ENCODE data around the gene TMEM134.
A peak's percentile ranks its signal among the peaks of the same experiment; 100 is the strongest.
"Not testable (repeated sequence)": the region's sequence is repeated elsewhere in the genome, so short reads cannot be mapped to it uniquely, and the experiment has no call there.

Gene TMEM134

DNA sequence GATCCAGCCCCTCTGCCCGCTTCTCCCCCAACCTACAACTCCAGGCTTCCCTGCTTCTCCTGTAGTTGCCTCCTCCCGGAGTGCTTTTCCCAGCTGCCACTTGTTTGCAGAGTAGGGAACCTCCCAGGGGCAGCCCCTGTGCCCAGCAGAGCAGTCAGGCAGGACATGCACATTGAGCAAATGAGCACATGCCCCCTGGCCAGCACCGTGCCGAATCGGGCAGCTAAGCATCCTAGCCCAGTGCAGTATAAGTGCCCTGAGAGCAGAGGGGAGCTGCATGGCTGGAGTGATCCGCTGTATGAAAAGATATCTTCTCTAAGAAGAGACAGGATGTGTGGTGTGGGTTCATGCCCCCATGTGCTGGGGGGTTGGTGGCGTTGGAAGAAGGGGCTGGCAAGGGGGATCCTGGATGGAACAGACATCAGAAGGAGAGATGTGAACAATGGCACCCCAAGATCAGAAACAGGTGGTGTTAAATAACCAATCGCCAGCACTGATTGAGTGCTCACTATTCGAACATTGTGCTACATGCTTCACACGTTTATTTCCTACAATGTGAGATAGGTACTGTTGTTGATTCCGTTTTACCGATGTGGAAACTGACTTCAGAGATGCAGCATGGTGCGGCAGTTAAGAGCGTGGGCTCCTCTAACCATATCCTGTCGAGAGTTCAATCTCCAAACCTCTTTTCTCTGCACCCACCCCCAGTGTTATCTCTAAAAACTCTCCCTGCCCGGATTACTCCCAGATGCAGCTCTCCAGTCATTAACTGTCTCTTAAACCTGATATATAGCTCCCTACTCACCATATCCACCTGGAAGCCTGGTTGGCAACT lies 15.0 kb upstream of the TMEM134 start:
- DNase-seq = no peak

DNA sequence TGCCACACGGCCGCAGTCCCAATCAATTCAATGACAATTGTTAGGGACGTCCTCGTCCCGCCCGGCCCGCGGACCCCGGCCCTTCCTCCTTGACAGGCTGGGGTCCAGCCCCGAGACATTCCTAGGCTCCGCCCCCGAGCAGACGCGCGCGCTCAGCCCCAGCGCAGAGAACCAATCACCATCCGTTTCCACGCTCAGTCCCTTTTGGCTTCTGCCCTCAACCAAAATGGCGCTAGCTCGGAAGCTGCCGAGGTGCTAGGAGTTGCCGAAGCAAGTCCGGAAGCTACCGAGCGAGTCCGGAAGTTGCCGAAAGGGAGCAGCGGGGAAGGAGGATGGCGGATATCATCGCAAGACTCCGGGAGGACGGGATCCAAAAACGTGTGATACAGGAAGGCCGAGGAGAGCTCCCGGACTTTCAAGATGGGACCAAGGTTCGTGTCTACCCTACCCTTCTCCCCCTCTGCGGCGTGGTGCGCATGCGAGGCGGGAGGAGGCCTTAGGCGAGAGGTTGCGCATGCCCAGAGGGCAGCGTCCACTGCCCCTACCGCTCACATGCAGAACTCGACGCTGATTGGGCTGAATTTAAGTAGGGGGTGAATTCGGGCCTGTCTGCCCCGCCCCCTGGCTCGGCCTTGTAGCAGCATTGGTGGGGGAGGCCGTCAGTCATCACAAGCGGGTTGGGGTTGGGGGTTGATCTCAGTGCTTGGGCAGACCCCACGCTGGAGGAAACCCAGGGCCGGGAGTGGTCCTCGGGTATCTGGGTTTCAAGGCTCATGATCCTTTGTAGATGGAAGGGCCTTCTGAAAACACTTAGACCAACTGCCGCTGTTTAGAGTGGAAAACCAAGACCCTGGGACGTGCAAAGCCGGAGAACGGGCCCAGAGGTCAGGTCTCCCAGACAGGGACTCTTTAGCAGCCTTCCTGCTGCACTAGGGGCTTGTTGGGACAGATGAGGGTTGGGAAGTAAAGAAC lies 14.1 kb upstream of the TMEM134 start, which contains the start of gene AIP:
TSS of gene AIP (plus strand) at position 200 of the 972 bp plus-strand sequence. CDS start at position 333, 133 bp downstream.
- DNase-seq = peak; percentile 100

DNA sequence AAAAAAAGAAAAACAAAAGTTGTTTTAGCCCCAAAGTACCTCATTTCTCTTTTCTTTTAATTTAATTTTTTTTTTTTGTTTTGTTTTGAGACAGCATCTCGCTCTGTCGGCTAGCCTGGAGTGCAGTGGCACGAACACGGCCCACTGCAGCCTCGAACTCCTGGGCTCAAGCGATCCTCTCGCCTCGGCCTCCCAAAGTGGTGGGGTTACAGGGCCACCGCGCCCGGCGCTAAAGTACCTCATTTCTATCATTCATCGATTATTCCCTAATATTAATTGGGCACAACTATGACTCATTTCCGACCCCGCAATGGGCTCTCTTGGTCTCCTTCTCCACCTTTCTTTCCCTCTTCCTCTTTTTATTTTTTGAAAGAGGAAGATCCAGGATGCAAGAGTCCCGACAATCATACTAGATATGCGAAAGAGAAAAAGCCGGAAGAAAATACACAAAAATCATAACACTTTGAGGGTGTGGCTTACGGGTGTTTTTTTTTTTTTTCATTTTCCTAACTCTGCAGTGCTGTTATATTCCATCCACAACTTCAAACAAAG lies 13.3 kb upstream of the TMEM134 start:
- no peak for DNase-seq

DNA sequence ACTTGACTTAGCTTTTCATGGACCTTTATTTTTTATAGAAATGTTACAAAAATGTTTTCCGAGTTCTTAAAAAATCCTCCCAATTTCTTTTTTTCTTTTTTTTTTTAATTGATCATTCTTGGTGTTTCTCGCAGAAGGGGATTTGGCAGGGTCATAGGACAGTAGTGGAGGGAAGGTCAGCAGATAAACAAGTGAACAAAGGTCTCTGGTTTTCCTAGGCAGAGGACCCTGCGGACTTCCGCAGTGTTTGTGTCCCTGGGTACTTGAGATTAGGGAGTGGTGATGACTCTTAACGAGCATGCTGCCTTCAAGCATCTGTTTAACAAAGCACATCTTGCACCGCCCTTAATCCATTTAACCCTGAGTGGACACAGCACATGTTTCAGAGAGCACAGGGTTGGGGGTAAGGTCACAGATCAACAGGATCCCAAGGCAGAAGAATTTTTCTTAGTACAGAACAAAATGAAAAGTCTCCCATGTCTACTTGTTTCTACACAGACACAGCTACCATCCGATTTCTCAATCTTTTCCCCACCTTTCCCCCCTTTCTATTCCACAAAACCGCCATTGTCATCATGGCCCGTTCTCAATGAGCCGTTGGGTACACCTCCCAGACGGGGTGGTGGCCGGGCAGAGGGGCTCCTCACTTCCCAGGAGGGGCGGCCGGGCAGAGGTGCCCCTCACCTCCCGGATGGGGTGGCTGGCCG lies 8.4 kb upstream of the TMEM134 start:
- not testable (repeated sequence) for DNase-seq

DNA sequence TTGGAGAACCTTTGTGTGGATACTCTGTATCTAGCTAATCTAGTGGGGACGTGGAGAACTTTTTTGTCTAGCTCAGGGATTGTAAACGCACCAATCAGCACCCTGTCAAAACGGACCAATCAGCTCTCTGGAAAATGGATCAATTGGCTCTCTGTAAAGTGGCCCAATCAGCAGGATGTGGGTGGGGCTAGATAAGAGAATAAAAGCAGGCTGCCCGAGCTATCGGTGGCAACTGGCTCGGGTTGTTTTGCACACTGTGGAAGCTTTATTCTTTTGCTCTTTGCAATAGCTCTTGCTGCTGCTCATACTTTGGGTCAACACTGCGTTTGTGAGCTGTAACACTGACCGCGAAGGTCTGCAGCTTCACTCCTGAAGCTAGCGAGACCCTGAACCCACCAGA lies 7.6 kb upstream of the TMEM134 start:
- not testable (repeated sequence) for DNase-seq

DNA sequence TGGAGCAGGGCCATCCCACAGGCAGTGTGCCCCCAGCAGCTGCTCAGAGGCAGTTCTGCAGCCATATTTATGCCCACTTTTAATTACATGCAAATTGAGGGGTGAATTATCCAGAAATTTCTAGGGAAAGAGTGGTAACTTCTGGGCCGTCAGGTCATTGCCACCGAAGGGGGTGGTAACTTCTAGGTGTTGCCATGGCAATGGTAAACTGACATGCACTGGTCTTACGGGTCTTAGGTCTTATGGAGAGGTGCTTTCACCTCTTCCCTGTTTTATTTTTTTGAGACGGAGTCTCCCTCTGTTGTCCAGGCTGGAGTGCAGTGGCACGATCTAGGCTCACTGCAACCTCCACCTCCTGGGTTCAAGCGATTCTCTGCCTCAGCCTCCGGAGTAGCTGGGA lies 3.8 kb upstream of the TMEM134 start:
- no peak for DNase-seq

DNA sequence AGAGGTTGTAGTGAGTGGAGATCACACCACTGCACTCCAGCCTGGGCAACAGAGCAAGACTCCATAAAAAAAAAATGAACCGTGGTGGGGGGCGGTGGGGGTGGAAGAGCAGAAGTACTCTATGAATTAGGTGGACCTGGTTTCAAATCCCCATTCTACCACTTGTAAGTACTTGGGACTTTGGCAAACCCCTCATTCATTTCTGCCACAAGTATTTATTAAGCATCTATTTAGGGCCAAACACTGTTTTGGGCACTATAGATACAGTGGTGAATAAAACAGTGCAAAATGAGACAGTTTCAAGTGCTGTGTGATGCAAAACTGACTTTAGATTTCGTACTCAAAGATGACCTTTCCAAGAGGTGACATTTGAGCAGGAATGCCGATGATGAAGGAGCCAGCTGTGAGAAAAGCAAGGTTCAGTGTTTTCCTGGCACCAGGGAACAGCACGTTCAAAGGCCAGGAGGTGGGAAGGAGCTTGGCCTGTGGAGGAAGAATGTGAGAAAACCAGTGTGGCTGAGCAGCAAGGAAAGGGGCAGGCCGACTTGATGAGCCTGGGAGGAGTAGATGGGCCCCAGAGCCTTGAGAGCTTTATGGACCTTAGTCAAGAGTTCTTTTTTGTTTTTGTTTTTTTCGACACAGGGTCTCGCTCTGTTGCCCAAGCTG lies 1.4 kb upstream of the TMEM134 start:
- DNase-seq = no peak

DNA sequence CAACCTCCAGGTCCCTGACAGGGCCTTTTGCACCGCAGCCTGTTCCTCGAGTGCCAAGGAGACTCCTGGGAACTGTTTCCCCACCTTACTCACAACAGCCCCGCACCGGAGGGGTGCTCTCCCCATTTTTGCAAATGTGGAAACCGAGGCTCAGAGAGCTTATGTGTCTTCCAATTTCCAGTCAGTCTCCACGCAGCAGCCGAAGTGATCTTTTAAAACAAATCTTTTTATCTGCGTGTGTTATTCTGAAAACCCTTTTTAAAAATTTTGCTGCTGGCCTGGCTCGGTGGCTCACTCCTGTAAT lies 409 bp upstream of the TMEM134 start:
- DNase-seq = no peak

DNA sequence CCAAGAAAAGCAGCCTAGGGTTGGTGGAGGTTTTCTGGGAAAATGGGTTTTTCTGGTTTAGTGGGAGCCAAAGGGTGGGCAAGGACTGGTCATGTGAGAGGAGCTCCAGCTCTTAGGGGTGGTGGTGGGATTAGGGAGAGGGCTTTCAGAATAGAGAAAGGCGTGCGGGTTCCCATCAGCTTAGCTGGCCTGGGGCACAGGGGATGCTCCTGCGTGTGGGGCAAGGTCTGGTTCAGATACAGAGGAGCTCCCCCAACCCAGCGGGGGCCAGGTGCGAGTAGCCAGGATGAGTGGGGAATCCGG lies 644 bp downstream of the TMEM134 start:
- no peak for DNase-seq

DNA sequence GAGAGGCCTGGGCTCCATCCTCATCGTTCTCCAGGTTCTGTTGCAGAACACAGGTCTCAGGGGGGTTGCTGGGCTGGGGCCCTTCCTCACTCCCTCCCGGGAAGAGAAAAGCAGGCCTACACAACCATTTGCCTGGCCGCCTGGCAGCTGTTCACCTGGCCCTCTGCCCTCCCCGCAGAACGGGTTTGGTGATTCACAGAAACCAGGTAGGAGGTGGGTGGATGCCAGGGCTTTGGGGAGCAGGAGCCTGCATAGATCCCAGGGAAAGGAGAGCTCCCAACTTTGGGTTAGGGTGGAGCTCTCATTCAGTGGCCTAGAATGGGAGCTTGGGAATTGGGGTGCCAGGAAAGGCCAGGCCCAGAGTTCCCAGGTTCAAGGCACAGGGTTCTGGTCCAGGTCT lies 995 bp downstream of the TMEM134 start:
- DNase-seq = no peak

DNA sequence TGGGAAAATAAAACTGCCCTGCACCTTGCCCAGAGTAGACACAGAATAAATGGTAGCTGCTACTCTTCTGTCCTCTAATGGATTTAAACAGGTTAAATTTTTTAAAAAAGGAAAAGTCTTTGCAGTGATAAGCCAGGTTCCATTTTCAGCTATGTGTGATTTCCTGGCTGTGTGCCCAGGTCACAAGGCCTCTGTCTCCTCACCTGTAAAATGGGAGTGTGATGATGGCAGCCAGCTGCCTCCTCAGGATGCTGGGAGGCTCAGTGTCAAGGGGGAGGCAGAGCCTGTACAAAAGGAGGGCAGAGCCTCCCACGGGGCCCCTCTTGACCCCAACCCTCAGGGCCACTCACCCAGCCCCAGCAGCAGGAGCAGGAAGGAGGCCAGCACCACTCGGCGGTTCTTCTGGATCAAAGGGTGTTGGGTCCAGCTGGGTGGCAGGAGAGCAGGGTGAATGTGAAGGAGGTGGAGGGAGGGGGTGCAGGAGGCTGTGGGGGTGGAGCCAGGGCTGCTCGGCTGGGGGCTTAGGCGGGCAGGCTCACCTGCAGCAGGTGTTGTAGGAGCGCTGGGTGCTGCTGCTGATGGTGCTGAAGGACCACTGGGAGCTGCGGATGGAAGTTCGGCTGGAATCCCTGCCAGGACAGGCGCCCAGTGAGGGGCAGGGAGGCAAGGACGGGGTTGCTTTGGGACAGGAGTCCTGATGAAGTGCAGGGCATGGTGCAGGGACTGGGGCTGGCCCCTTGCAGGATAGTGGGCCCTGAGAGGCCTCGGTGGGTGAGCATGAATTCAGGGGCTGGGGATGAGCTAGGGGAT lies 1.9 kb downstream of the TMEM134 start:
- no peak for DNase-seq

DNA sequence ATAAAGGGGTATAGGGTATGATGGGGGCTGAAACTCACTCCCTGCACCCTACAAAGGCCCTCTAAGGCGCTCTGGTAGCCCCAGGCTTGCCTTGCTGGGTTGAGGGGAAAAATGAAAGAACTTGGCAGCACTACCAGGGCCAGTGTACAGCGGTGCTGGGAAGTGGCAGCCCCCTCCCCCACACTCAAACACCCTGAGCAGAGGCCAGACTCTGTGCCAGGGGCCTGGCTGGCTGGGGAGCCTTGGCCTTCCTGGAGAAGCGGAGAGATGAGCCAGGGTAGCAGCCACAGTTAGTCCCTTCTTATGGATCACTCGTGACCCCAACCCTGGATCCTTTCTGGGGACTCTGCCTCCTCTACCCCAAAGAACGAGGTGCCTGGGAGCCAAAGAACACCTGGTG lies 2.7 kb downstream of the TMEM134 start:
- DNase-seq = no peak

DNA sequence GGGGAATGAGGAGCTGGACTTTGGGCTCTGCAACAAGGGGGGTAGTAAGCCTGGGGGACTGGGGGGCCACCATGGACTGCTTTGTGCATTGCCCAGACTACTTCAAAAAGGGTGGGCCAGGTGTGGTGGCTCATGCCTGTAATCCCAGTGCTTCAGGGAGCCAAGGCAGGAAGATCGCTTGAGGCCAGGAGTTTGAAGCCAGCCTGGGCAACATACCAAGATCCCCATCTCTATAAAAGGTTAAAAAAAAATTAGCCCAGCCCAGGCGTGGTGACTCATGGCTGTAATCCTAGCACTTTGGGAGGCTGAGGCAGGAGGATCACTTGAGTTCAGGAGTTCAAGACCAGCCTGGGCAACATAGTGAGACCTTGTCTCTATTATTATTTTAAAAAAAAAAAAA lies 3.5 kb downstream of the TMEM134 start:
- DNase-seq = not testable (repeated sequence)

DNA sequence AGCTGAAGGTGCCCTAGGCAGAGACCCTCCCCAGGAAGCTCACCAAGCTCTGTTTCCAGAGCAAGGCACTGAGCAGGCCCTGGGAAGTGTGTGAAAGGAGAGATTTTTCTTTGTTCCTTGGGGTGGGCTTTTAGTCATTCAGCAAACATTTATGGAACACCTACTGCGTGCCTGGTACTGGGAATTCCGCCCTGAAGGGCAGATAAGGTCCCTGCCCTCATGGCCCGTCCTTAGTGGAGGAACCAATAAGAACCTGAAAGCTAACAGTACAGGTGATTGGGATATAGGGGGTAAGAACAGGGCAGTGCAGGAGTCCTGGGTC lies 3.9 kb downstream of the TMEM134 start:
- no peak for DNase-seq

DNA sequence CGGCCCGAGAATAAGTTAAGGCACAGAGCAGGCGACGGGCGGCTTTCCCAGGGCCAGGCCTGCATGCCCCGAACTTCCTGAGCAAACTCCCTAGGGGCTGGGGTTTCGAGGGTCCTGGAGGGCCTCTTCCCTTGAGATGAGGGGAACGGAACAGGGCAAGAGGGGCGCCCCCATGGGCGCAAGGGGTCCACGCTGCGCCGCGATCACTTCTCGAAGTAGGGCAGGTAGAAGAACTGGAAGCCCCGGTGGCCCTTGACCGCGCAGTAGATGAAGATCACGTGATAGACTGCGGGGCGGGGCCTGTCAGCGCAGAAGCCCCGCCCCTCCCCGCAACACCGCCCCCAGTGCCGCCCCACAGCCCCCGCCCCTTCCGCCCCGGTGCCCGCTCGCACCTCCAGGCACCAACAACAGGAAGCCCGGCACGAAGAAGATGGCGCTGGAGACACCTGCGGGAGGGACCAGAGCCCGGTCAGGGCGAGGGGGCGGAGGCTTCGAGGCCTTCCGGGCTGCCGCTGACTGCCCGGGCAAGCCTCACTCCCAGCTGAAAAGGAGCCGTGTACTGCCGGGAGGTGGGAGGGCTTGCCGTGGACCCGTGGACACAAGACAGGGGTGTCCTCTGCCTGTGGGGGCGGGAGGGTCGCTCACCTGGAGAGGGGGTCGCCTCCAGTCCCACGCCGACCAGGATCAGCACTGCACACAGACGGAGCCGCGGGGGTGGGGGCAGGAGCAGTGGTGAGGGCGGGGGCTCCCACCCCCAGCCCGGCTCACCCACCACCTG lies 4.5 kb downstream of the TMEM134 start:
- peak; percentile 89 for DNase-seq

DNA sequence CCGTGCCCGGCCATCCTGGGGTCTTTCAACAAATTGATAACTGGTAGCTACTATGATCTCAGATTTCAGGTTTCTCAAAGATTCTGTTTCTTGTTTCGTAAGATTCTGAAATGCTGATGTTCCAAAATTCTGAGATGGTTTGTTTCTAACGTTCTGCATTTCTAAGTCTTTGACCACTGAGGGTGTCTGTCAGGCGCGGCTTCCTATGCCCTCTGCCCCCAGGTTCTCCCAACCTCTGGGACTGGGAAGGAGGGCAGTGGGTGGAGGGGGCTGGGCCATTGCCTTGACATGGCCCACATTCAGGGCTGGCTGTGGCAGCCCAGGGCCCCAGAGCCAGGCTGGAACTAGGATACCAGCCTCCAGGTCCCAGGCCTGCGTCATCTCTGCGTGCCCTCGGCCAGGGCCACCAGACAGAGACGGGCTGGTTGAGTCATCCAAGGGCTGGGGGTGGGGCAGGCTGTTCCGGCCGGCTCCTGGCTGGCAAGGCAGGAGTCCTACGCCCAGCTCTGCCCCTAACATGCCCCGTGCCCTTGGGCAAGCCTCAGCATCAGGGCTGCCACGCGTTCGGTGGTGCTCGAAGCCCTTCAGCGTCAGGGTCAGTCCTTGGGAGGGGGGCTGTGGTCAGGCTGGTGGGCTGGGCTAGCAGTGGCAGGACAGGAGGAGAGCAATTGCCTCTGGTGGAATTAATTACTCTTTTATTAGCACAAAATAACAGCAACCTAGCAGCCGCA lies 5.2 kb downstream of the TMEM134 start:
- DNase-seq = no peak

DNA sequence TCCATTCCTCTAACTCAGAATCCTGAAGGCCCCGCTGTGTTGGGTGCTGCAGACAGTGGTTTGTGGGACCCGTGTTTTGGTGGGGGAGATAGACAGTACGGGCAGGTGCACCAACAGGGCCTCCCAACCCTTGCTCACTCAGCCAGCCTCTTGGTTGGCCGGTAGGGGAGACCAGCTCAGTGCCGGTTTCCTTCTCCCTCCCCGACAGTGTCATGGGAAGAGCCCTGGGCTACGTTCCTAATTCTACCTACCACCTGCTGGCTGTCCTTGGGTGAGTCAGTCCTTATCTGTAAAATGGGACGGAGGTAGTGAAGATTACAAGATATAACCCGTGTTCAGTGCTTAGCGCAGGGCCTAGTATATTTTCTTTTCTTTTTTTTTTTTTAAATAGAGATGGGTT lies 5.9 kb downstream of the TMEM134 start:
- DNase-seq = no peak

DNA sequence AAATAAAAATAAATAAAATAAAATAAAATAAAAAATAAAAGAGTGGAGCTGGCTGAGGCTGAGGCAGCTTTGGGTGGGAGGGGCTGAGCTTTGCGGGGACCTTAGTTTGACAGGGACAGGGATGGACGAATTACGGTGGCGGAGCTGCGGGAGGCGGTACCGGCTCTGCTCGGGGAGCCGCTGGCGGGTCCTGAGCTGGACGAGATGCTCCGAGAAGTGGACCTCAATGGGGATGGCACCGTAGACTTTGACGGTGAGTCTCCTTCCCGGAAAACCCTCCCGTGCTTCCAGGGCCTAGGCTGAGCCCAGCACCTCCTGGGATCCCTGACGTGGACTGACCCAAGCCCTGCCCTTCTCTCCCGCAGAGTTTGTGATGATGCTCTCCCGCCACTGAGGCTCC lies 10.8 kb downstream of the TMEM134 start:
- no peak for DNase-seq

DNA sequence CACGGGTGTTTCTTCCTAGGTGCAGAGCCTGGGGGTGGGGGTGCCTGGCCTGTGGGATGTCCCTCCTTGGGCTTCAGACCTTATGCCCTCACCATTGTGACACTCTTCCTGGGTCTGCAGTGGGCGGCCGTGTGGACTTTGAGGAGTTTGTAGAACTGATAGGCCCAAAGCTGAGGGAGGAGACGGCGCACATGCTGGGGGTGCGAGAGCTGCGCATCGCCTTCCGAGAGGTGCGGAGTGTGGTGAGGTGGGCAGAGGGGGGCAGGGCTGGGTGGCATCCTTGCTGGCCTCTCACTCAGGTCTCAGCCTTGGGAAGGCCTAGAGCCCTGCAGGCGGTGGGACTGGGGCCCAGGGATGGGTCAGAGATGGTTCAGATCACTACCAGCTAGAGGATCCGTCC lies 11.6 kb downstream of the TMEM134 start:
- DNase-seq = no peak

DNA sequence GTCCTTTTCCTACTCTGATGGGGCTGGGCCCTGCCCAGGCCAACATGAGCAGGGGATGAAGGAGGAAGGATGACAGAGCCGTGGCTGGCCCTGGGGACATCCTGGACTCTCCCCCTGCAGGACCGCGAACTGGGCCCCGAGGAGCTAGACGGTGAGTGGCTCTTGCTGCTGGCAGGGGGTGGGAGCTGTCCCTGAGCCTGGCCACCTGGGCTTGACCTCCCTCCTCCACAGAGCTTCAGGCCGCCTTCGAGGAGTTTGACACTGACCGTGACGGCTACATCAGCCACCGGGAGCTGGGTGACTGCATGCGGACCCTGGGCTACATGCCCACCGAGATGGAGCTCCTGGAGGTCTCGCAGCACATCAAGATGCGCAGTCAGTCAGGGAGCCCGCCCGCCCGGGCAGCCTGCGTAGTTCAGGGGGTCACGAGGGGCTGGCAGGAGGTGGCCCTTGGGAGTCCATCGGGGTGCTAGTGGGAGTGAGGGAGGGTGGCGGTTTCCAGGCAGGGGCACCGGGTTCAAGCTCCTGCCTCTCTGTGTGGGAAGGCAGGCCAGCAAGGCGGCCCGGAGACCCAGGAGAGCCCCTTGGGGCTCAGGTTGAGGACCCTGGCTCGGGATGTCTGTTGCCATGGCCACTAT lies 12.9 kb downstream of the TMEM134 start:
- DNase-seq = no peak
